HG02885 (cell line): ENCODE measurements around the gene CLINT1.

Experiments used
- ATAC-seq: cut with Tn5 transposase; IDR thresholded peaks from one replicate; pipeline ENCODE4 v1.9.1; 2021; ENCODE audit warnings: mild to moderate bottlenecking; ENCODE audit not compliant: unreplicated experiment, poor library complexity

The CLINT1 gene

GRCh38 chr5:157766442-157766841, 92.5 kb downstream of the CLINT1 start:
- ATAC-seq = no peak

- ATAC-seq = no peak
Measured at GRCh38 chr5:157764531-157764930, 94.4 kb downstream of the CLINT1 start.

- peak; percentile 78 for ATAC-seq
Measured at GRCh38 chr5:157761690-157762621, 97.0 kb downstream of the CLINT1 start.

GRCh38 chr5:157758706-157759105, 100.2 kb downstream of the CLINT1 start:
- ATAC-seq = no peak

GRCh38 chr5:157756122-157756521, 102.8 kb downstream of the CLINT1 start:
- no peak for ATAC-seq

GRCh38 chr5:157750320-157750719, 108.6 kb downstream of the CLINT1 start:
- ATAC-seq = no peak

GRCh38 chr5:157749462-157749799, 109.5 kb downstream of the CLINT1 start:
- no peak for ATAC-seq

- ATAC-seq = no peak
Measured at GRCh38 chr5:157748760-157749461, 110.0 kb downstream of the CLINT1 start.

- ATAC-seq = no peak
Measured at GRCh38 chr5:157747766-157748700, 110.9 kb downstream of the CLINT1 start.

- ATAC-seq = no peak
Measured at GRCh38 chr5:157747173-157747740, 111.7 kb downstream of the CLINT1 start.

GRCh38 chr5:157745041-157745456, 113.9 kb downstream of the CLINT1 start:
- ATAC-seq = no peak

GRCh38 chr5:157744051-157745011, 114.6 kb downstream of the CLINT1 start:
- ATAC-seq = peak; percentile 30

GRCh38 chr5:157743163-157744050, 115.5 kb downstream of the CLINT1 start, which contains the start of gene LSM11:
Gene LSM11 (plus strand): TSS chr5:157743712. CDS start chr5:157743751, 39 bp downstream.
- peak; percentile 93 for ATAC-seq

GRCh38 chr5:157741131-157741530, 117.8 kb downstream of the CLINT1 start:
- ATAC-seq = no peak

GRCh38 chr5:157740229-157740610, 118.7 kb downstream of the CLINT1 start:
- ATAC-seq = no peak

- ATAC-seq = no peak
Measured at GRCh38 chr5:157739388-157740228, 119.3 kb downstream of the CLINT1 start.

- ATAC-seq = no peak
Measured at GRCh38 chr5:157735991-157736390, 123.0 kb downstream of the CLINT1 start.
